ENCODE data around the gene MAP3K14.

DNA sequence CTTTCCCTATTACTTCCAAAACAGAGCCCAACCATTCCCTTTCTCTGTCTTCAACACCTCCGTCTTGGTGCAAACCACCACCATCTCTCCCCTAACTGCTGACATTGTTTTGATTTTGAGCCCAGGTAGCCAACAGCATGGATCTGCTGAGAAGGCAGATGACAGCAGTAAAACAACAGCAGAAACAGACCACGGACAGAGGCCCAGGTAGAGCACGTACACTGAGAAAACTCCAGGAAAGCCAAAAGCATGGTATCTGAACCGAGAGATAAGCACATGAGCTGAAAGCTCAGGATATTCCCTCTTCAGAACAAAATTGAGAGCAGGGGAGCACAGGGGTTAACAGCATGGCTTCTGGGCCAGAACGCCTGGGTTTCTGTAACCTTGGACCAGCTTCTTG lies 18.9 kb upstream of the MAP3K14 start:
- TF ChIP-seq, protein P1, sequence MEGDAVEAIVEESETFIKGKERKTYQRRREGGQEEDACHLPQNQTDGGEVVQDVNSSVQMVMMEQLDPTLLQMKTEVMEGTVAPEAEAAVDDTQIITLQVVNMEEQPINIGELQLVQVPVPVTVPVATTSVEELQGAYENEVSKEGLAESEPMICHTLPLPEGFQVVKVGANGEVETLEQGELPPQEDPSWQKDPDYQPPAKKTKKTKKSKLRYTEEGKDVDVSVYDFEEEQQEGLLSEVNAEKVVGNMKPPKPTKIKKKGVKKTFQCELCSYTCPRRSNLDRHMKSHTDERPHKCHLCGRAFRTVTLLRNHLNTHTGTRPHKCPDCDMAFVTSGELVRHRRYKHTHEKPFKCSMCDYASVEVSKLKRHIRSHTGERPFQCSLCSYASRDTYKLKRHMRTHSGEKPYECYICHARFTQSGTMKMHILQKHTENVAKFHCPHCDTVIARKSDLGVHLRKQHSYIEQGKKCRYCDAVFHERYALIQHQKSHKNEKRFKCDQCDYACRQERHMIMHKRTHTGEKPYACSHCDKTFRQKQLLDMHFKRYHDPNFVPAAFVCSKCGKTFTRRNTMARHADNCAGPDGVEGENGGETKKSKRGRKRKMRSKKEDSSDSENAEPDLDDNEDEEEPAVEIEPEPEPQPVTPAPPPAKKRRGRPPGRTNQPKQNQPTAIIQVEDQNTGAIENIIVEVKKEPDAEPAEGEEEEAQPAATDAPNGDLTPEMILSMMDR (conservative IDR thresholded peaks at IDR 0.05; ENCODE audit: low read length): no peak
- no peak for TF ChIP-seq EZH2phosphoT487 (IDR thresholded peaks at IDR 0.05; ENCODE audit: borderline replicate concordance)
